Measurements from ENCODE around the gene SLC2A14.
"Not testable (repeated sequence)": the region's sequence is repeated elsewhere in the genome, so short reads cannot be mapped to it uniquely, and the experiment has no call there.

Gene SLC2A14

GRCh38 chr12:7833201-7833600 is 39.5 kb downstream of the SLC2A14 start:
- not testable (repeated sequence) for DNase-seq

GRCh38 chr12:7832059-7832696 is 40.5 kb downstream of the SLC2A14 start:
- no peak for DNase-seq

- not testable (repeated sequence) for DNase-seq
Observed at GRCh38 chr12:7829737-7830136, 43.0 kb downstream of the SLC2A14 start.

- DNase-seq: not testable (repeated sequence)
Observed at GRCh38 chr12:7825754-7826153, 47.0 kb downstream of the SLC2A14 start.

GRCh38 chr12:7806863-7807487 is 65.7 kb downstream of the SLC2A14 start:
- DNase-seq: peak; percentile 30

- DNase-seq: not testable (repeated sequence)
Observed at GRCh38 chr12:7806319-7806718, 66.4 kb downstream of the SLC2A14 start.

GRCh38 chr12:7801460-7801859 is 71.3 kb downstream of the SLC2A14 start:
- no peak for DNase-seq

- DNase-seq: not testable (repeated sequence)
Observed at GRCh38 chr12:7798750-7799308, 73.9 kb downstream of the SLC2A14 start.

GRCh38 chr12:7797698-7798398 is 74.9 kb downstream of the SLC2A14 start:
- no peak for DNase-seq

- DNase-seq: not testable (repeated sequence)
Observed at GRCh38 chr12:7797269-7797668, 75.4 kb downstream of the SLC2A14 start.

GRCh38 chr12:7793211-7793610 is 79.5 kb downstream of the SLC2A14 start:
- no peak for DNase-seq

- not testable (repeated sequence) for DNase-seq
Observed at GRCh38 chr12:7788884-7789528, 83.7 kb downstream of the SLC2A14 start, which contains the start of gene NANOG. TSS of gene NANOG (plus strand) at chr12:7789402. CDS start at chr12:7789615, 213 bp downstream.

GRCh38 chr12:7788294-7788660 is 84.4 kb downstream of the SLC2A14 start:
- no peak for DNase-seq

- no peak for DNase-seq
Observed at GRCh38 chr12:7787574-7788293, 85.0 kb downstream of the SLC2A14 start.

- DNase-seq: no peak
Observed at GRCh38 chr12:7784701-7785100, 88.0 kb downstream of the SLC2A14 start.

GRCh38 chr12:7783433-7783832 is 89.3 kb downstream of the SLC2A14 start:
- not testable (repeated sequence) for DNase-seq

GRCh38 chr12:7782055-7782454 is 90.7 kb downstream of the SLC2A14 start:
- DNase-seq: no peak

- no peak for DNase-seq
Observed at GRCh38 chr12:7781274-7781673, 91.4 kb downstream of the SLC2A14 start.

- DNase-seq: no peak
Observed at GRCh38 chr12:7769999-7770398, 102.7 kb downstream of the SLC2A14 start.
